GM21619 (cell line): ENCODE results near the gene GPRC6A.
A peak's percentile ranks its signal among the peaks of the same experiment; 100 is the strongest.
"Not testable (repeated sequence)": the region's sequence is repeated elsewhere in the genome, so short reads cannot be mapped to it uniquely, and the experiment has no call there.

ENCODE experiments used
- ATAC-seq: cut with Tn5 transposase; IDR thresholded peaks from one replicate; pipeline ENCODE4 v1.9.1; 2021; ENCODE audit not compliant: unreplicated experiment

The GPRC6A gene

DNA sequence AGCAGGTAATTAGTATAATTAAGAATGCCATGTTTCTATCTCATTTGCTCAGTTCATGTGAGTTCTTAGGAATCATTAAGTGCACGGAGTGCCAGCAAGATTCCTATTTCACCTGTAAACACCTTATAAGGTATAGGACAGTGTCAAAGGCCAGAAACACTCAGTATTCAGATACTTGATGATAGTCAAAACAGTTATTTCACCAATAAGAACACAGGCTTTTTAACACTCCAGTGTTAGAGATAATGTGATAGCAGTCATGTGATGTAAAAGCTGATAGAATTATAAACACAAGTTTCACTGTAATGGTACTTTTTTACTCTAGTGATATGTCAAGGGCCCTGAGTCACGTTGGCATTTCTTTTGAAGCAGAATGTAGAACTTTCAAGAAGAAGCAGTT lies at the start of gene GPRC6A:
Gene GPRC6A, minus strand, starts transcription at position 101 of the 400 bp plus-strand sequence. Its CDS starts 70 bp downstream, at position 31.
- ATAC-seq = no peak

- no peak for ATAC-seq
Observed at GRCh38 chr6:116877743-116878142, 48.9 kb upstream of the GPRC6A start.

DNA sequence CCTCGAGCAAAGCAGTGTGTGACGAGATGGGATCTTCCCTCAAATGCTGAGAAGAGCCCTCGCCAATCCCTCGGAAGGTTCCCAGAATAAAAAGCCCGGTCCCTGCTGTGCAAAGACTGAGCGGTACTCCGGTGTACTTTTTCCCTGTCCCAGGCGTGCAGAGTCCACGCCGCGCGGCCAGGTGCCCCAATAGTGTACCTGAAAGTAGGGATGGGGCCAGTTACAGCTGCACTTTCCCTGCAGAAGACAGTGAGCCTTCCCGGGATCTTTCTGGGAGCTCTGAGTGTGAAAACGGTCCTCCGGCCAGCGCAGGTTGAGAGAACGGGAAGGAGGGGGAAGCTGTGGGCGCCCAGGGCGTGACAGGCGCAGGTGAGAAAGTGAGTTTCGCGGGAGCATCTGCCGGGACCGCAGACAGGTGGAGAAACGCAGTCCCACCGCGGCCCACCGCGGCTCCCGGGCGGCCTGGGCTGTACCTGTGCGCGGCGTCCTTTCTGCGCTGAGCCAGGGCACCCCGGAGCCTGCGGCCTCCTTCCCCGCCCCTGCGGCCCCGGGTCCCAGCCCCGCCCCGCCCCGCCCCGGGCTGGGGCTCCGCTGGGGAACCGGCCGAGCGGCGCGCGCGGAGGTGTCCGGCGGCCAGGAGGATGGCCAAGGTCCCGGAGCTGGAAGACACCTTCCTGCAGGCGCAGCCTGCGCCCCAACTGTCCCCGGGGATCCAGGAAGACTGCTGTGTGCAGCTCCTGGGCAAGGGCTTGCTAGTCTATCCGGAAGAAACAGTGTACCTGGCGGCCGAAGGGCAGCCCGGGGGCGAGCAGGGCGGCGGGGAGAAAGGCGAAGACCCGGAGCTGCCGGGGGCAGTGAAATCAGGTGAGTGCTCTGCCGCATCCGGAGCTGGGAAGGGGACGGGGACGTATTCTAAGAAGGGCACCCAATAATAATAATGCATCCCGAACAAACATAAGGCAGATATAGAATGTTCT lies 48.0 kb upstream of the GPRC6A start, which contains the start of gene RFX6:
Gene RFX6, plus strand, starts transcription at position 608 of the 977 bp plus-strand sequence. Its CDS starts 34 bp downstream, at position 642.
- no peak for ATAC-seq

- no peak for ATAC-seq
Observed at GRCh38 chr6:116876107-116876506, 47.2 kb upstream of the GPRC6A start.

GRCh38 chr6:116872771-116873170 lies 43.9 kb upstream of the GPRC6A start:
- no peak for ATAC-seq

DNA sequence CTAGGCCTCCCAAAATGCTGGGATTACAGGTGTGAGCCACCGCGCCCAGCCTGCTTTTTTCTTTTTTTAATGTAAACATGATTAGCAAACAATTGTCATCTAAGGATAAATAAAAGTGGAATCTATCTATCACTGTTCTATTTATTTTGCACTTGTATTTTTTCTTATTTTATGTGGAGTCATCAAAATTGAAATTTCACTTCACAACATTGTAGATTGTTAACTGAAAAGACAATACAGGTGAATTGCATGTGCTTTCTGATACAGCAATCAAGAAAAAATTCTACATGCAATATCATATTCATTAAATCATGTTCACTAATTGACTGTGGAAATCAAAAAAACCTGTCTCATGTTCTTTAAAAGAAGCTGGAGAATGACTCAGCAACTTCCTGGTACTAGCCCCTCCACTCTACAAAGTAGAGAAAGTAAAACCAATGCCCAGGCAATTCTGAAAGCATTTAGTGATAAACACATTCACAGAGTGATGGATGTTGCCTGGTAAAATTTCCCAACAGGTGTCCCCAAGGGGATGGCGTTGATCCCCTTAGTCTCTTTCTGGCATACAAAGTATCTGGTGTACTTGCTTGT lies 37.5 kb upstream of the GPRC6A start:
- ATAC-seq = peak; percentile 89

DNA sequence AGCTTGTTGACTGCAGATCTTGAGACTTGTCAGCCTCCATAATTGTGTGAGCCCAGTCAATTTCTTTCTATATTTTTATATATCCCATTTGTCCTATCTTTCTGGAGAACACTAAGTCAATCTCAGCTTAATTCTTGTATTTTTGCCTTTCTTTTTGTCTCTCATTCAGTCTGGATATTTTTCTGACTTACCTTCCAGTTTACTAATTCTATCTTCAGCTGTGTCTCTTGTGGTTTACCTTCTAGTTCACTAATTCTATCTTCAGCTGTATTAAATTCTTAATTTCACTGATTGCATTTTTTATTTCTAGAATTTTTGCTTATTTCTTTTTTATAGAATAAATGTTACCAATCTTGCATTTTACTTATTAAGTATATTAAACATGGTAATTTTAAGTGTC lies 30.4 kb upstream of the GPRC6A start:
- ATAC-seq = no peak

GRCh38 chr6:116858060-116858459 lies 29.2 kb upstream of the GPRC6A start:
- ATAC-seq = no peak

- peak; percentile 58 for ATAC-seq
Observed at GRCh38 chr6:116847227-116847626, 18.3 kb upstream of the GPRC6A start.

DNA sequence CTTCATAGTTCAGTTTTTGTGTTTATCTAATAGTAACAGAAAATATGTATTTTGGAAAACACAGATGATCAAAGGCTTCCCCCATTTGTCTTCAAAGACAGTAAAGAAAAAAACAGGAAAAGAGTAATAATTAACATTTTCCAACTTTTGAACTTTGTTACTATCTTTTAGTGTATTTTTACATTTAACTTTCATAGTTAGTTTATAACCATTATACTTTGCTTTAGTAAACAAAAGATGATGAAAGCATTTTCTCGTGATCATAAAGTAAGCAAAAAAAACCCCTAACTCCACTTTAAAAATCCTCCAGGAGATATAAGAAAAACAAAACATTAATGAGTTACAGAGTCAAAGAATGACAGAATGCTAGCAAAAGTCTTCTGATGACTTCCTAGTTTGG lies 13.6 kb upstream of the GPRC6A start:
- no peak for ATAC-seq

DNA sequence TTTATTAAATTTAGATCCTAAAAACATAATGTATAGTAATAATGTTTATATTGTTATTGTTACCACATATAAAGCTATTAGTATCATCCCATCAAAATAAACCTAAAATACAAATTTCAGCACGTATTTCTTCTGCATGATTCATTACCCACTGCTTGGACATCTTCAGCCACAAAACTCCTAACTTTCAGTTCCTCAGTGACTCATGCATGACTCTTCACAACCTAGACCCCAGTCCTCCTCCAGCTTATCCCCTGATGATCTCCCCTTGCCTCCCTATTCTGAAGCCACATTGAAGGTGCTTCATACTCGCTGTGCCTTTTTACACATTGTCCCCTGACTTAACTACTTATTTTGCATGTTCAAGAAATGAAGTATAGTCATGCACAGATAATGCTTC lies 11.2 kb upstream of the GPRC6A start:
- no peak for ATAC-seq

- no peak for ATAC-seq
Observed at GRCh38 chr6:116836606-116837342, 7.9 kb upstream of the GPRC6A start.

GRCh38 chr6:116834526-116834925 lies 5.6 kb upstream of the GPRC6A start:
- ATAC-seq = not testable (repeated sequence)

DNA sequence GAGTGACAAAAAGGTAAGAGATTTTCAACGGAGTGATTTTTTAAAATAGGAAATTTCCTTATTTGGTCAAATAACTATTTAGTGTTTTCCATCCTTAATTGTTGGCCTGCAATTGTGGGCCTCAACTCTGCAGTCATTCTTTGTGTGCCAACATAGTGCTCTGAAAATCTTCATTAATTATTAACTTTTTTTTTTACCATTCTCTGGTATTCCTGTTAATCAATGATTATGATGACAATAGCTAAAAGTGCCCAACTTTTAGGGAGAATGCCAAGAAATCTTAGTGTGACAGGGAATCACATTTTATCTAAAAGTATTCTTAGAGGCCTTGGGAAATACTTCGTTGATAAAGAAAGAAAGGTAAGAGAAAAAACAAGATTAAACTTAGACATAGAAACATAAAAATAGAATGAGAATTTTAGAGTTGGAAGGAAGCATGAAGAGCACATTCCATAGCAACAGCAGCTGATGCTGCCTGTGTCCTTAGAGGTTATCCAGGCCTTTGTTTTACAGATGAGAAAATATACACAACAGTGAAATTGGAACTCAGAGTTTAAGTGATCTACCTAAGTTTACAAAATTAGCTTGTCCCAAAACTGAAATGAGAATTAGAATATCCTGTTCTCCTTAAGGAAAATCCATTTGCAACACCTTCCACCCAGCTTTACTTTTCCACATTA lies 1.2 kb downstream of the GPRC6A start:
- ATAC-seq = no peak

DNA sequence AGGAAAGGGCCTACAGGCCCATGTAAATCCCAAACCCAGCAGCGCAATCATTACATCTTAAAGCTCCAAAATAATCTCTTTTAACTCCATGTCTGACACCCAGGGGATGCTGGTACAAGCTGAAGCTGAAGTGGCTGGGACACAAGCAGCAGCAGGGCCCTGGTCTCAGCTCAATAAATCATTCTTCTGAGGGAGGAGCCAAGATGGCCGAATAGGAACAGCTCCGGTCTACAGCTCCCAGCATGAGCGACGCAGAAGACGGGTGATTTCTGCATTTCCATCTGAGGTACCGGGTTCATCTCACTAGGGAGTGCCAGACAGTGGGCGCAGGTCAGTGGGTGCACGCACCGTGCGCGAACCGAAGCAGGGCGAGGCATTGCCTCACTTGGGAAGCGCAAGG lies 12.5 kb downstream of the GPRC6A start:
- ATAC-seq = not testable (repeated sequence)

GRCh38 chr6:116812051-116812650 lies 16.7 kb downstream of the GPRC6A start:
- ATAC-seq = no peak

DNA sequence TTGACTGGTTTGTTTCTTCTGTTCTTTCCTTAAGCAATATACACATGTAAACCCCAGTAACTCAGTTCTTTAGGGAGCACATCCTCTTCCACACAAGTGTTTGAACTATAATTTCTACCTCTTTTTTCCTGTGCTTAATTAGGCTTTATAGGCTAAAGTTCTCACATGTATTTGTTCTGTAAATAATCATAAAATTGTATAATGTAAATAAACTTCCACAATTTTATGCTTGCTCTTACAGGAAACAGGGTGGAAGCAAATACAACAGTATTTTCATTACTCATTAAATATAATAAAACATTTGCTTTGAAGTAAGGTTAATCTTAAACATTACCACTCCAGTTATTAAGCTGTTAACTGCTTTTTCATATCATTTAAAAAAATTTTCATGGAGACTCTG lies 26.9 kb downstream of the GPRC6A start:
- no peak for ATAC-seq

- ATAC-seq = no peak
Observed at GRCh38 chr6:116799945-116800344, 28.9 kb downstream of the GPRC6A start.

DNA sequence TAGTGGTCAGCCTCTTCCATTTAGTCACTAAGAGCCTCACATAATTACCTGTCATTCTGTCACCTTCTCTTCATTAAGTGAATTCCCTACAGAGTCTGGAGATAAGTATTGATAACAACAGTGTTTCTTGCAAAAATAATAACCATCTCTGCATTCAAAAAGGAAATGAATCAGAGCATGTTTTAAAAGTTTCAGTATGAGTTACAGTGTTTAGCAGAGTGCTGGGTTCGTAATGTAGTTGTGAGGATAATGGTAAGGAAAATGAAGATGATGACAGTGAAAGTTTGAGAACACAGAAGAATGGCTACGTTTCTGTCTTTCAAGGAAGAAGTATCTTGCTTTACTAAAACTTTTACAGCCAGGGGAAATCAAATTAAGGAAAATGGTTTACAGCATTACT lies 31.3 kb downstream of the GPRC6A start:
- no peak for ATAC-seq

DNA sequence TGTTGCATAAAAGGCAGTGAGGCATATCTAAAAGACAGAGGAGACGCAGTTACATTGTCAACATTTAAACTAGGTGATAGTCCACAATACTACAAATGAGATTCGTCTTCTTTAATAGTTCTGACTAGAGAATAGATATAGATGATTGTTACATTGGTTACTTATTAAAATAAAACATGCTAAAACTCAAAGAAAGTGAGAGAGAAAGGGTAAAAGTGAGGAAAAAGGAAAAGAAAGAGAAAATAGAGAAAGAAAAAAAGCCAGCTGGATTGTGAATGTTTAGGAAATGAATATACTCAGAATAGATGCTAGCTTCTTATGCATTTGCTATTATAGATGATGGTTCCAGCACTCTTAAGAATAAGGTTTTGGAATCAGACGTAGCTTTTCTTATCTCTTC lies 35.7 kb downstream of the GPRC6A start:
- no peak for ATAC-seq
